HepG2 (cell line): Measurements from ENCODE around the gene RAD54L2. TPM values are rescaled to one million over a fixed set of nuclear protein-coding genes. Genes with fewer than 3 reads are reported as not detected.

Source experiments
- HMG20A ChIP-seq: IDR thresholded peaks from 2 replicates; pipeline ENCODE4 v1.6.1; 2016; ENCODE audit warnings: borderline replicate concordance
- SALL1 ChIP-seq: sonication (generic); formaldehyde crosslinking; IDR thresholded peaks from 2 replicates; pipeline ENCODE4 v1.8.0; 2022; ENCODE audit warnings: mild to moderate bottlenecking, missing genetic modification reagents
- SAP130 ChIP-seq: IDR thresholded peaks from 2 replicates; pipeline ENCODE4 v1.6.1; 2016; ENCODE audit warnings: low read depth
- ZBTB33 ChIP-seq: sonication (generic); formaldehyde crosslinking; IDR thresholded peaks from 2 replicates; pipeline ENCODE4 v1.4.0; 2020; ENCODE audit warnings: missing genetic modification reagents
- ZNF331 ChIP-seq: sonication (generic); formaldehyde crosslinking; IDR thresholded peaks from 2 replicates; pipeline ENCODE4 v1.4.0; 2020; ENCODE audit warnings: missing genetic modification reagents
- ZNF687 ChIP-seq: sonication (generic); formaldehyde crosslinking; IDR thresholded peaks from 2 replicates; pipeline ENCODE4 v1.5.1; 2020; ENCODE audit warnings: mild to moderate bottlenecking, missing genetic modification reagents, moderate library complexity
- ZNF788 ChIP-seq: sonication (generic); formaldehyde crosslinking; IDR thresholded peaks from 2 replicates; pipeline ENCODE4 v1.5.0; 2020; ENCODE audit warnings: mild to moderate bottlenecking, missing genetic modification reagents, borderline replicate concordance
- polyA plus RNA-seq, 8 experiments: library from polyadenylated mRNA; depleted of rRNA in 3 of 8; stranded (reverse) in 7 of 8; unstranded in 1 of 8; fragments of >200 nt; fragmentation: Illumina TruSeq in 4 of 8; extraction: Trizol in 4 of 8; gene quantifications; 2 replicates each; pipeline versions ENCODE4 v1.2.1 to v1.2.3, GENCODE V29; 2011 to 2016; ENCODE audit warnings: low read depth in 4 of 8, missing spikeins in 1 of 8, mixed read lengths in 1 of 8; ENCODE audit not compliant: insufficient read depth in 1 of 8
- total RNA-seq, 5 experiments: library from RNA; depleted of rRNA; stranded (reverse); fragments of >200 nt; fragmentation: Illumina TruSeq; extraction: Trizol; gene quantifications; 2 replicates each; pipeline ENCODE4 v1.2.3, GENCODE V29; 2016; ENCODE audit warnings: low read depth in 1 of 5

Gene RAD54L2
- total and polyA plus RNA-seq, 2 of the 13 experiments (the other 11 are each of a cell fraction or from before 2014, with no cell fraction given), result 5.5 to 14.8 TPM

- TF ChIP-seq ZNF687 (peak; percentile 32), ZNF788 (0 out of 2 replicates have a peak, but pooled peaks have one; percentile 26), SALL1 (CRISPR knock-in tag) (peak; percentile 58), ZNF331 (0 out of 2 replicates have a peak, but pooled peaks have one; percentile 42), HMG20A (CRISPR knock-in tag) (peak; percentile 20; the same call in 1 of the 2 replicates), SAP130 (CRISPR knock-in tag) (peak; percentile 57), ZBTB33 (CRISPR knock-in tag) (peak; percentile 95)
Measured at GRCh38 chr3:51542596-51542995, 4.1 kb downstream of the RAD54L2 start (continued).
